ENCODE data around the gene TMEM135.
"Not testable (repeated sequence)": the region's sequence is repeated elsewhere in the genome, so short reads cannot be mapped to it uniquely, and the experiment has no call there.

Gene TMEM135

DNA sequence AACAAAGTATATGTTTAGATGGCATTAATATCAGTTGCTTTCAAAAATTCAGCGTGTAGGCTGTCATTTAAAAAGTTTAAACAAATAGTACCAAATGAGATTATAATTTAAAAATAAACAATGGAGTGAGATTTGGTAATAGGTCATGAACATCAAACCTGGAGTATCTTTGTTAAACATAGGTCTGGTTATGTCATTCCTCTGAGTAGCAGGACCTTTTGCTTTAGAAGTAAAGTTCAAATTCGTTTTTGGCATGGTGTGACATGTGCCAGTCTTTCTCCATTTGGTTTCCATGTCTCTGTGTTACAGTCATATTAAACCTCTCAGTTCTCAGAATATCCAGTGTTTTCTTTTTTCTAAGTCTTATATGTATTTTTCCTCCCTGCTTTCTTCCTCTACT is 242.4 kb downstream of the TMEM135 start:
- DNase-seq (ENCODE audit: low read depth): no peak
- H3K4me3 ChIP-seq (ENCODE audit: low read depth, low read length): no peak overlapping the region
- no peak for TF ChIP-seq CTCF (IDR thresholded peaks at IDR 0.05; ENCODE audit: control insufficient read depth, extremely low read depth, insufficient read depth)

DNA sequence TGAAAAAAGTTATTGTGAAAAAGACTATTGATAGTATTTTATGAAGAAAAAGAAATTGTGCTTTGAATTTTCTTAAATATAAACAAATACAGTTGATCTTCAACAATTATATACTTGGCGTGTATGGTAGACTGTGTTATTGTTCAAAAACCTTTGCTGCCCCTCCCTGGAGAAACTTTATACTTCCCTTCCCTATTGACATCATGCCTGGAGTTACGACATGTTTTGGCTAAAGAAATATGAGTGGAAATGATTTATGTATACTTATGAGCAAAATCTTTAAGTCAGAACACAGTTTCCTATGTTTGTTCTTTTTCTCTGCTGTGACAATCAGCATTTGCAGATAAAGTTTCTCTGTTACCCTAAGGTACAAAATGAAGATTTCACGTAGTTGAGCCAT is 243.8 kb downstream of the TMEM135 start:
- TF ChIP-seq CTCF (IDR thresholded peaks at IDR 0.05; ENCODE audit: control insufficient read depth, extremely low read depth, insufficient read depth): peak; percentile 53
- no peak for DNase-seq (ENCODE audit: low read depth)
- H3K4me3 ChIP-seq (ENCODE audit: low read depth, low read length): no peak overlapping the region

DNA sequence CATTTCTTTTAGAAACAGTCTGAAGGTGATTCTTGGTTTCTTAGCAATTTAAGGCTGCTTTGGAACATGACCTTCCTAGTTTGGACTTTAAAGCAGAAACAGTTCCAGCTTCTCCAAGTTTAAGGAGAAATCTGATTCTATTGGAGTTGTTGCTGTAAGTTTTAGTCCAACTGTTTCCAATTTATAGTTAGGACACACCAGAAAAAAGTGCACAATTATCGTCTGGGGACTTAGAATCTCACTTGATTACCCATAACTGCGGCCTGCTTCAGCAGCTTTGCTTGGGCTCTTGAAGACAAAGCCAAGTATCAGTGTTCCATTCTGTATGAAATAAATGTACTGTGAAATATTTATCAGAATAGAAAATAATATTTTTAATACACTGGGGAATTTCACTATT is 246.6 kb downstream of the TMEM135 start:
- H3K4me3 ChIP-seq (ENCODE audit: low read depth, low read length): no peak overlapping the region
- TF ChIP-seq CTCF (IDR thresholded peaks at IDR 0.05; ENCODE audit: control insufficient read depth, extremely low read depth, insufficient read depth): no peak
- DNase-seq (ENCODE audit: low read depth): no peak

DNA sequence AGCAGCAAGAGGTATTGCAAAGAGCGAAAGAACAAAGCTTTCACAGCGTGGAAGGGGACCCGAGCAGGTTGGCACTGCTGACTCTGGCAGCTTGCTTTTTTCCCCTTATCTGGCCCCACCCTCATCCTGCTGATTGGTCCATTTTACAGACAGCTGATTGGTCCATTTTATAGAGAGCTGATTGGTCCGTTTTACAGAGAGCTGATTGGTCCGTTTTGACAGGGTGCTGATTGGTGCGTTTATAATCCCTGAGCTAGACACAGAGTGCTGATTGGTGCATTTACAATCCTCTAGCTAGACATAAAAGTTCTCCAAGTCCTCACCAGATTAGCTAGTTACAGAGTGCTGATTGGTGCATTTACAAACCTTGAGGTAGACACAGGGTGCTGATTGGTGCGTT is 247.9 kb downstream of the TMEM135 start:
- H3K4me3 ChIP-seq (ENCODE audit: low read depth, low read length); DNase-seq (ENCODE audit: low read depth): not testable (repeated sequence)

GRCh38 chr11:87286338-87286737 is 248.6 kb downstream of the TMEM135 start:
- no peak overlapping the region for H3K4me3 ChIP-seq (ENCODE audit: low read depth, low read length)
- DNase-seq (ENCODE audit: low read depth): no peak
- TF ChIP-seq CTCF (IDR thresholded peaks at IDR 0.05; ENCODE audit: control insufficient read depth, extremely low read depth, insufficient read depth): no peak

DNA sequence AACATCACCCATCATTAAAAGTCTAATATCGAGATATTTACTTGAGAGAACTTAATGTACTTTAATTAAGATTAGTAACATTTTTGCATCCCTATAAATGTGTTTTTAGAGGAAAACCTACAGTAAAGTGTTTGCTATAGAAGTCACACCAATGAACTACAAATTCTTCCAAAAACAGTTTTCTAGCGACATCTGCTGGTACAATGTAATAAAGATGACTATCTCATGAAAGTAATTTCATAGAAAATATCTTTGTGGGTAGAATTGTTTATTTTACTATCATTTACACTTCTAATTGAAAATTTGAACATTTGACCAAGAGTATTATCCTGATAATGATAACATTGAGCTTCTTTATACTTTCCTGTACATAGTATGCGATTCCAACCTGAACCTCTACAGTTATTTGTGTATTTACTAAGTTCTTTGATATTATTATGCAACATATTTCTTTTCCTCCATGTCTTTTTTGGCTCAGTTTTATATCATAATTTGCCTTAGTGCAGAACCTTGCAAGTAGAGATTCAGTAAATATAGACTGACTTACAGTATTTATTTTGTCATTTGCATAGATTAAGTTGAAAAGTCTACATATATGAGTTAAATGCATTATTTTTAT is 252.7 kb downstream of the TMEM135 start:
- peak; percentile 42 for DNase-seq (ENCODE audit: low read depth)
- TF ChIP-seq CTCF (IDR thresholded peaks at IDR 0.05; ENCODE audit: control insufficient read depth, extremely low read depth, insufficient read depth): peak; percentile 48
- no peak overlapping the region for H3K4me3 ChIP-seq (ENCODE audit: low read depth, low read length)

GRCh38 chr11:87292598-87292997 is 254.9 kb downstream of the TMEM135 start:
- DNase-seq (ENCODE audit: low read depth): no peak
- TF ChIP-seq CTCF (IDR thresholded peaks at IDR 0.05; ENCODE audit: control insufficient read depth, extremely low read depth, insufficient read depth): no peak
- H3K4me3 ChIP-seq (ENCODE audit: low read depth, low read length): no peak overlapping the region
